RWPE1 (cell line): ENCODE results near the gene WDR7.
A peak's percentile ranks its signal among the peaks of the same experiment; 100 is the strongest.

Source experiments
- CTCF ChIA-PET: fragments of 350-600 bp; sonication (Branson Sonifier 250); formaldehyde crosslinking; extraction: SDS; loops from one replicate; lab custom pipeline; 2021; lab: Yijun Ruan, JAX
- POLR2A ChIA-PET: fragments of 400-600 bp; formaldehyde crosslinking; extraction: SDS; loops from one replicate; lab custom pipeline; 2020; ENCODE audit warnings: antibody characterized with exemption; ENCODE audit not compliant: low non-redundant PET; lab: Yijun Ruan, JAX
- DNase-seq: peaks from one replicate; pipeline ENCODE4 v3.0.0; 2012; ENCODE audit warnings: low spot score
- H3K27ac ChIP-seq: fragments of 450-650 bp; 2 replicates; pipeline ENCODE4 v1.5.1; 2017
- TF ChIP-seq, protein P1 (sequence below): fragments of 450-650 bp; conservative IDR thresholded peaks from 2 replicates; pipeline ENCODE4 v1.5.1; 2017; ENCODE audit warnings: low read depth, mild to moderate bottlenecking

WDR7 gene

DNA sequence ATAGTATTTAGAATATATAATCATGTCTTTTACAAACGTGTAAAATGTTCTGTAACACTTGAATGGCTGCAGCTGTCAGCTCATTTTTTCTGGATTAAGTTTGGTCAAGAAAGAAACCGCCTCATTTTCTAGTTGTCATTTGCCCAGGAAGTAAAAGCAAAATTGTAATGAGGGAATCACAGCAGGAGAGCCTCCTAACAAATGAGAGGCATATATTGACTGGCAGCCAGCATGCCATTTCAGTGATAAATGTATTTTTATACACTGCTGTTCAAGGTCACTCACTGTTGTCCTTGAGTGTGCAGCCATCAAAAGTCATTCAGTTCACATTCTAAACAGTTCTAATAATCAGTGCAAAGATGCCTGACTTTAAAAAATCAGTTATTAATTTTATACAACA, 351.5 kb downstream of the WDR7 start:
- H3K27ac ChIP-seq, result no peak overlapping the region
- ChIA-PET CTCF (interaction anchor here (0.6 kb wide), 1 partner anchor 1764 kb away, joined by 5 read pairs; no protein-coding TSS in a partner anchor), POLR2A (no interaction called here)
- TF ChIP-seq, protein P1, sequence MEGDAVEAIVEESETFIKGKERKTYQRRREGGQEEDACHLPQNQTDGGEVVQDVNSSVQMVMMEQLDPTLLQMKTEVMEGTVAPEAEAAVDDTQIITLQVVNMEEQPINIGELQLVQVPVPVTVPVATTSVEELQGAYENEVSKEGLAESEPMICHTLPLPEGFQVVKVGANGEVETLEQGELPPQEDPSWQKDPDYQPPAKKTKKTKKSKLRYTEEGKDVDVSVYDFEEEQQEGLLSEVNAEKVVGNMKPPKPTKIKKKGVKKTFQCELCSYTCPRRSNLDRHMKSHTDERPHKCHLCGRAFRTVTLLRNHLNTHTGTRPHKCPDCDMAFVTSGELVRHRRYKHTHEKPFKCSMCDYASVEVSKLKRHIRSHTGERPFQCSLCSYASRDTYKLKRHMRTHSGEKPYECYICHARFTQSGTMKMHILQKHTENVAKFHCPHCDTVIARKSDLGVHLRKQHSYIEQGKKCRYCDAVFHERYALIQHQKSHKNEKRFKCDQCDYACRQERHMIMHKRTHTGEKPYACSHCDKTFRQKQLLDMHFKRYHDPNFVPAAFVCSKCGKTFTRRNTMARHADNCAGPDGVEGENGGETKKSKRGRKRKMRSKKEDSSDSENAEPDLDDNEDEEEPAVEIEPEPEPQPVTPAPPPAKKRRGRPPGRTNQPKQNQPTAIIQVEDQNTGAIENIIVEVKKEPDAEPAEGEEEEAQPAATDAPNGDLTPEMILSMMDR, result no peak
- no peak for DNase-seq

DNA sequence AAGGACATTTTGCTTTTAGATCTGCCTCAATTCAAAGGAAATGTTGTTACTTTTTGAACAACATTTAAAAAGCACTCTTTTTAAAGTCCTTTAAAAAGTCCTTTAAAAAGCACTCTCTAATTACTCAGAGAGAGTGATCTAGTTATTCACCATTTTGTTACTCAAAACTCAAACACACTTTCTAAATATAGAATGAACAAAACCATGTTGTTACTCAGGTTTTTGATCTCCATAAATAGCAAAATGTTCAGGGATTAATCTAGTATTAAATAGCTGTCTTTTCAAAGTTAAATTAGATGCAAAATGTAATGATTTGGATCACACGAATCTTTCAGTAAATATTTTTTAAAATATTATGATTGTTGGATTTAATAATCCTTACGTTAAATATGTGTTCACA, 352.2 kb downstream of the WDR7 start:
- no peak overlapping the region for H3K27ac ChIP-seq
- TF ChIP-seq, protein P1, result no peak
- ChIA-PET POLR2A (no interaction called here), CTCF (no interaction called here)
- no peak for DNase-seq

DNA sequence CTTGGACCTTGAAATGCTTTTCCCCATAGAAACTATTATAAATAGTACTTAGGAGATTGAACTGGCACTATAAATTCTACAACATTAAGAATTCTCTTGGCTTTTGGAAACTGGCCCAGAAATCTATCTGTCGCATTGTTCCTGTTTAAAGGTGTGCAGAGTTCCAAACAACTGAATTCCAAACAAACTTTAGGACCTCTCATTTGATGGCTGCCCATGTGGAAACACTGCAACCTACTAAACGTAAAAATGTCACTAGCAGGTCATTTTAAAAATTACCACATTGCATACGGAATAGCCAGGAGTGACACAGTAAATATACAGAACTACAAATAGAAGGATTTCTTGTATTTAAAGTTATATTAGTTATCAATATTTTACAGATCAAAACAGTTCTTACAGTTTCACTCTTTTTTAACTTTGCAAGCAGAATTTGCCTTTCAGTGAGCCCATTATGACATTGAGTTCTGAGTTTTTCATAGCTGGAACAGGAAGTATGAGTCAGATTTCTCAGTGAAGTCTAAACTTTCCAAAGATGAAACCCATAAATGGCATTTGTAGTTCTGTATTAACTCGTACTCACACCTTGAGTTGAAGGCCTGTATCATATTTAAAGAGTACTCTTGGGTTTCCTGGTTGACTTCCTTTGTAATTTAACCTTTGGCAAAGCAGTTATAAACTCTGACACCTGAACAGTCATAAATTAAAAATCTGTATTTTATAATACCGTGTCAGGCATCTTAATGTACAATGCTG, 353.4 kb downstream of the WDR7 start:
- POLR2A ChIA-PET, result no interaction called here
- CTCF ChIA-PET, result no interaction called here
- TF ChIP-seq, protein P1, result no peak
- no peak overlapping the region for H3K27ac ChIP-seq
- peak; percentile 23 for DNase-seq

DNA sequence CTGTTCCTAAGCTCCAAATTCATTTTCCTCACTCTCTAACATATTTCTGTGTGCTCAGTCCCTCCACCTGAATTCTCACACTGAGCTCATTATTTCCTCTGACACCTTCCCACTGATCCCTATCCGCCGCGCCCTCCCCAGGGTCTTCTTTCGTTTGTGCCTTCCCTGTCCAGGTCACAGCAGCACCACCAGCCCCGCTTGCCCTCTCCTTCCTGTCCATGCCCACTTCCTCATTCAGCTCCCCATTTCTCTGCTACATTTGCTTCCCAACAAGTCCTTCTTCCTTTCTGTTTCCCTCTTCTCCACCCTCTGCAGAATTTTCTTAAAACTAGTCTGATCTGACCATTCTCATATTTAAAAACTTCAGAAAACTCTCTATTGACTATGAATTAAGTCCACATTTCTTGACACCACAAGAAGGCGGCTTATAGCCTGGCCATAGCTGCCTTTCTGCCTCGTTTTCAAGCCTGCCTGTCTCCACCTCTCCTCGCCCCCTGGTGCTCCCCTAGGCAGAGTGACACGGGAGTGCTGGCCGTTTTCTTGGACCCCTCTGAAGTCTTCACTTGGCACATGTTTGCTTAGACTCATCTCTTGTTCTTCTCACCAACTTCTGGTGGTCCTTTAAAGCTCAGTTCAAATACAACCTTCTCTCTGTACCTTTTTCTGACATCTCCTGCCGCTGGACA, 357.0 kb downstream of the WDR7 start:
- no peak overlapping the region for H3K27ac ChIP-seq
- CTCF ChIA-PET, result no interaction called here
- POLR2A ChIA-PET, result no interaction called here
- TF ChIP-seq, protein P1, result no peak
- DNase-seq, result no peak

DNA sequence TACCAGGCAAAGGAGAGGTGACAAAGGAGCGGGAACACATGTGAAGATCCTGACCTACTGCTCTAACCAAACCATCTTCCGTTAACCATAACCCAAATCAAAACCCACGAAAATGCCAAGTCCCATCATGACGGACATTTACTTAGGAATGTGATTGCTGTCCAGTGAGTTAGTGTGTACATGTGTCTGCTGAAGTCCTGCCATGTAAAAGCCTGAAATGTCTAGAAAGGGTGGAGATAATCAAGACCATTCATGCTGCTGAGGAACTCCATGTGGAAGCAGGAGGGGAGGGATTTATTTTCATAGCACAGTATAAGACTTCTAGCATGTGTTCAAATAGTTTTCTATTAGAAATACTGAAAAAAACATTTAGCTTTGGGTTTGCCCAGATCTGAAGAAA, 358.7 kb downstream of the WDR7 start:
- TF ChIP-seq, protein P1, result no peak
- ChIA-PET POLR2A (no interaction called here), CTCF (no interaction called here)
- no peak for DNase-seq
- no peak overlapping the region for H3K27ac ChIP-seq

DNA sequence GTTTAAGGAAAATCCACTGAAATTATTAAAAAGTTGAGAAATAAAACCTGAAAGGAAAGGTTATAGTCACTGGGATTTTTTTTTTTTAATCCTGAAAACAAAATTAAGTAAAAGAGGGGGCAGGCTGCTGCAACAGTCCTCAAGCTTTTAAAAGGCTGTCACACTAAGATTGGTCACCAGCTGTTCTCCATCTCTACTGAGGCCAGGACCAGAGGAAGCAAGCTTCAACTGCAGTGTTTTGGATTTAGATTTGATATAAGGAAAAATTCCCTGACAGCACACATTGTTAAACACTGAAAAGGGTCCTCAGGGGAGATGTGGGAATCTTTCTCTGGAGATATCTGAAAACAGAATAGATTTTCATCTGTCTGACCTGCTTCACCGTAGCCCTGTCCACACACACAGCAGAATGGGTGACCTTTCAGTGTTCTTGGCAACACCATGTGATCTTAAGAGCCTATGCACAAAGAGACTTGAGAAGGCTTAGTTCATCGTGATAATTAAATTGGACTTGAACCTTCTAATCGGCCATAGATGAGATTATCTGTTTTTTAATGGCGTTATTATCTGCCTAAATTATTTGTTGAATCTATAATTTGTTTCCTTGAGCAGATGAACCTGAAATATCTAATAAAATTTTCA, 363.7 kb downstream of the WDR7 start:
- TF ChIP-seq, protein P1, result no peak
- ChIA-PET POLR2A (no interaction called here), CTCF (no interaction called here)
- DNase-seq, result no peak
- H3K27ac ChIP-seq, result no peak overlapping the region
